Erythroblast (primary cell): ENCODE results near the gene APOC4.
A peak's percentile ranks its signal among the peaks of the same experiment; 100 is the strongest.

ENCODE experiments used
- GATA1 ChIP-seq: IDR thresholded peaks from 2 replicates; pipeline ENCODE4 v1.6.1; 2011; ENCODE audit warnings: low read depth, mild to moderate bottlenecking, control low read depth, low read length, moderate library complexity
- POLR2A ChIP-seq: IDR thresholded peaks from 2 replicates; pipeline ENCODE4 v1.6.1; 2011; ENCODE audit warnings: mild to moderate bottlenecking, low read length

- peak; percentile 3 for TF ChIP-seq POLR2A
- no peak for TF ChIP-seq GATA1
These were observed 36.4 kb upstream of the APOC4 start, which contains the start of gene APOE for GRCh38 chr19:44905437-44906160.
